ENCODE results near the gene PLCD1. TPM values are rescaled to one million over a fixed set of nuclear protein-coding genes. Genes with fewer than 3 reads are reported as not detected.

The PLCD1 gene
- polyA plus RNA-seq, 1 of the 3 experiments (the other 2 are of a cell fraction): 20.2 TPM

GRCh38 chr3:38008971-38009580 is 20.4 kb downstream of the PLCD1 start:
- no peaks in the 10 kb centered on the region for H3K27me3 ChIP-seq (ENCODE audit: insufficient read depth)
- no peak for TF ChIP-seq MEF2A (IDR thresholded peaks at IDR 0.05; ENCODE audit: borderline replicate concordance, low read depth)
- TF ChIP-seq EP300 (IDR thresholded peaks at IDR 0.05; ENCODE audit: borderline replicate concordance in 1 of 2, low read depth in 1 of 2, low read length in 1 of 2): no peak
- no peak for TF ChIP-seq EZH2phosphoT487 (IDR thresholded peaks at IDR 0.05; ENCODE audit: borderline replicate concordance, low read depth)
- TF ChIP-seq NFIC (IDR thresholded peaks at IDR 0.05; ENCODE audit: borderline replicate concordance): no peak
- TF ChIP-seq TAF1 (IDR thresholded peaks at IDR 0.05; ENCODE audit: borderline replicate concordance, low read depth, low read length): no peak
- TF ChIP-seq FOXM1 (IDR thresholded peaks at IDR 0.05; ENCODE audit: low read depth): no peak
- no peak for TF ChIP-seq CHD2 (IDR thresholded peaks at IDR 0.05; ENCODE audit: low read length, partially characterized antibody)
- TF ChIP-seq ZBTB33 (IDR thresholded peaks at IDR 0.05; ENCODE audit: borderline replicate concordance, low read depth): no peak
- TF ChIP-seq NRF1 (IDR thresholded peaks at IDR 0.05; ENCODE audit: low read depth, low read length): no peak
- TF ChIP-seq, protein P1, sequence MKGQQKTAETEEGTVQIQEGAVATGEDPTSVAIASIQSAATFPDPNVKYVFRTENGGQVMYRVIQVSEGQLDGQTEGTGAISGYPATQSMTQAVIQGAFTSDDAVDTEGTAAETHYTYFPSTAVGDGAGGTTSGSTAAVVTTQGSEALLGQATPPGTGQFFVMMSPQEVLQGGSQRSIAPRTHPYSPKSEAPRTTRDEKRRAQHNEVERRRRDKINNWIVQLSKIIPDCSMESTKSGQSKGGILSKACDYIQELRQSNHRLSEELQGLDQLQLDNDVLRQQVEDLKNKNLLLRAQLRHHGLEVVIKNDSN (IDR thresholded peaks at IDR 0.05; ENCODE audit: borderline replicate concordance, low read depth): no peak
- no peak overlapping the region for H3K27ac ChIP-seq (ENCODE audit: low read depth in 2 of 2, low read length in 1 of 2)
- no peaks in the 10 kb centered on the region for H4K20me1 ChIP-seq (ENCODE audit: insufficient read depth)
- no peaks in the 10 kb centered on the region; a peak in 1 of 4 replicates for H3K4me1 ChIP-seq (ENCODE audit: control insufficient read depth in 1 of 2, insufficient read depth in 2 of 2, low read depth in 1 of 2, low read length in 1 of 2)
- no peak for DNase-seq
- WGBS (ENCODE audit: low lambda C conversion rate): 89% methylated on average over 12 of the region's 16 CpGs
- no peak overlapping the region for H3K4me3 ChIP-seq (ENCODE audit: low read depth in 2 of 2, low read length in 1 of 2)
- no peak overlapping the region for H3K4me2 ChIP-seq
- H3K9ac ChIP-seq: no peak overlapping the region
- no peaks in the 10 kb centered on the region for H3K9me3 ChIP-seq
- H3K79me2 ChIP-seq (ENCODE audit: insufficient read depth): no peaks in the 10 kb centered on the region
- no peaks in the 10 kb centered on the region for H3K9me2 ChIP-seq
- POLR2A ChIA-PET: no interaction called here
- H3F3A ChIP-seq (replicated peaks; ENCODE audit: insufficient read depth): peaks cover 2% of the 10 kb centered on the region
- H2AFZ ChIP-seq (ENCODE audit: low read depth): no peak overlapping the region
- CTCF ChIA-PET: interaction anchor here (0.7 to 1.0 kb wide), 2 partner anchors 35 to 999 kb away, joined by 3 read pairs; no protein-coding TSS in a partner anchor
- H3K36me3 ChIP-seq (replicated peaks in 1 of 2; ENCODE audit: control insufficient read depth in 1 of 2, insufficient read depth in 2 of 2, low read length in 1 of 2): peaks cover 5 to 32% of the 10 kb centered on the region in 2 experiments

- 93% methylated on average over 15 of the region's 19 CpGs for WGBS (ENCODE audit: low lambda C conversion rate)
- POLR2A ChIA-PET: no interaction called here
- H4K20me1 ChIP-seq (ENCODE audit: insufficient read depth): no peaks in the 10 kb centered on the region
- TF ChIP-seq POLR2AphosphoS5 (IDR thresholded peaks at IDR 0.05; ENCODE audit: low read depth, low read length): no peak
- TF ChIP-seq TCF12 (IDR thresholded peaks at IDR 0.05): no peak
- no peak for TF ChIP-seq TEAD4 (IDR thresholded peaks at IDR 0.05; ENCODE audit: borderline replicate concordance, insufficient read depth)
- TF ChIP-seq EZH2phosphoT487 (IDR thresholded peaks at IDR 0.05; ENCODE audit: borderline replicate concordance, low read depth): no peak
- no peak for TF ChIP-seq IRF3 (IDR thresholded peaks at IDR 0.05; ENCODE audit: low read depth, low read length)
- TF ChIP-seq REST (IDR thresholded peaks at IDR 0.05; ENCODE audit: low read depth, low read length): no peak
- TF ChIP-seq MEF2A (IDR thresholded peaks at IDR 0.05; ENCODE audit: borderline replicate concordance, low read depth): no peak
- TF ChIP-seq SIN3A (IDR thresholded peaks at IDR 0.05; ENCODE audit: borderline replicate concordance, low read depth, low read length): no peak
- no peak for TF ChIP-seq FOXM1 (IDR thresholded peaks at IDR 0.05; ENCODE audit: low read depth)
- TF ChIP-seq FOXJ3 (CRISPR knock-in tag; IDR thresholded peaks at IDR 0.05): no peak
- TF ChIP-seq, protein P2, sequence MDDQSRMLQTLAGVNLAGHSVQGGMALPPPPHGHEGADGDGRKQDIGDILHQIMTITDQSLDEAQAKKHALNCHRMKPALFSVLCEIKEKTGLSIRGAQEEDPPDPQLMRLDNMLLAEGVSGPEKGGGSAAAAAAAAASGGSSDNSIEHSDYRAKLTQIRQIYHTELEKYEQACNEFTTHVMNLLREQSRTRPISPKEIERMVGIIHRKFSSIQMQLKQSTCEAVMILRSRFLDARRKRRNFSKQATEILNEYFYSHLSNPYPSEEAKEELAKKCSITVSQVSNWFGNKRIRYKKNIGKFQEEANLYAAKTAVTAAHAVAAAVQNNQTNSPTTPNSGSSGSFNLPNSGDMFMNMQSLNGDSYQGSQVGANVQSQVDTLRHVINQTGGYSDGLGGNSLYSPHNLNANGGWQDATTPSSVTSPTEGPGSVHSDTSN (IDR thresholded peaks at IDR 0.05): no peak
Observed at GRCh38 chr3:38008191-38008701, 21.2 kb downstream of the PLCD1 start.

More at GRCh38 chr3:38008191-38008701, 21.2 kb downstream of the PLCD1 start:
- Histone ChIP-seq H3K4me2 (no peak overlapping the region), H3K79me2 (ENCODE audit: insufficient read depth) (no peaks in the 10 kb centered on the region), H3K9me3 (no peaks in the 10 kb centered on the region), H3K9me2 (no peaks in the 10 kb centered on the region), H2AFZ (ENCODE audit: low read depth) (no peak overlapping the region), H3K9ac (no peak overlapping the region), H3K4me3 (ENCODE audit: low read depth in 2 of 2, low read length in 1 of 2) (no peak overlapping the region), H3K4me1 (ENCODE audit: control insufficient read depth in 1 of 2, insufficient read depth in 2 of 2, low read depth in 1 of 2, low read length in 1 of 2) (no peaks in the 10 kb centered on the region; a peak in 1 of 4 replicates), H3K27me3 (ENCODE audit: insufficient read depth) (no peaks in the 10 kb centered on the region), H3F3A (replicated peaks; ENCODE audit: insufficient read depth) (no peaks in the 10 kb centered on the region), H3K36me3 (replicated peaks in 1 of 2; ENCODE audit: control insufficient read depth in 1 of 2, insufficient read depth in 2 of 2, low read length in 1 of 2) (peaks cover 0 to 32% of the 10 kb centered on the region in 2 experiments), H3K27ac (ENCODE audit: low read depth in 2 of 2, low read length in 1 of 2) (no peak overlapping the region)
- CTCF ChIA-PET: no interaction called here
- no peak for DNase-seq
